Measurements from ENCODE around the gene AOPEP. TPM values are rescaled to one million over a fixed set of nuclear protein-coding genes. Genes with fewer than 3 reads are reported as not detected.

The AOPEP gene
- total and polyA plus RNA-seq, 2 of the 13 experiments (the other 11 are each of a cell fraction or from before 2014, with no cell fraction given), result 22.2 to 41.6 TPM

DNA sequence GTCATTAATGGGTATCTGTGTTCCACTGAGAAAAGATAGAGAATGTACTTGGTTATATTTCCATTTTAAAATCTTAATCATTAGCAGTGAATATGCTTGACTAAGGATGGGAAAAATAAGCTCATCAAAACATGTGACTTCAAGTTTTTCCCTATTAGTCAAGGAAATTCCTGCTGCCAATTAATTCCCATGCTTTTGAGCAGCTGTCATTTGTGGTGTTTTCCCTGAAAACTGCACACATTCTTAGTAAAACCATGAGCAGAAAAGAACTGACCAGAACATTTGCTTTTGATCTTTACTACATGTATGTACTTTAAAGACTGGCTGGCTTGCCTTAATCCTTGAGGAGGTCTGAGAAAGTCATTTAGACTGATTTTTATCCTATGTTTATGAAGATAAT lies 75.2 kb downstream of the AOPEP start:
- H2AFZ ChIP-seq (ENCODE audit: low read length), result no peak overlapping the region
- H3K4me1 ChIP-seq (ENCODE audit: insufficient read depth, low read length), result peaks cover 35% of the 10 kb centered on the region
- FAIRE-seq (no peak), ATAC-seq (no peak), DNase-seq (ENCODE audit: low spot score) (no peak)
- H3K9ac ChIP-seq (ENCODE audit: insufficient read depth, low read depth, low read length), result no peak overlapping the region
- ChIA-PET POLR2A (no interaction called here), CTCF (ENCODE audit: low intra/inter-chr PET ratio, low total read pairs) (no interaction called here)
- H3K27ac ChIP-seq (ENCODE audit: extremely low read length, insufficient read depth, low read length), result no peak overlapping the region
- in situ Hi-C loops (cut with HindIII; ENCODE audit: extremely low pct_ligation_motif_present, low pct_unique_long_range_greater_than_20kb), result no loop called here
- no peak overlapping the region for H3K4me3 ChIP-seq (replicated peaks in 1 of 3; ENCODE audit: insufficient read depth in 1 of 3, low read depth in 2 of 3, low read length in 3 of 3)
- H4K20me1 ChIP-seq (ENCODE audit: insufficient read depth, low read length), result no peaks in the 10 kb centered on the region
- intact Hi-C loops (cut with micrococcal nuclease; ENCODE audit: unreplicated experiment), result no loop called here
- H3K79me2 ChIP-seq (ENCODE audit: insufficient read depth, low read length), result no peaks in the 10 kb centered on the region
- no TSS peak for BruUV-seq (replicated peaks)
- H3K36me3 ChIP-seq (replicated peaks in 1 of 2; ENCODE audit: control insufficient read depth in 1 of 2, insufficient read depth in 2 of 2, low read length in 2 of 2), result peaks cover 5 to 27% of the 10 kb centered on the region in 2 experiments
- no peak overlapping the region for H3K4me2 ChIP-seq (ENCODE audit: low read depth, low read length)
- H3K9me3 ChIP-seq (ENCODE audit: low read length), result no peaks in the 10 kb centered on the region
- no peaks in the 10 kb centered on the region for H3K27me3 ChIP-seq (ENCODE audit: control insufficient read depth in 1 of 2, insufficient read depth in 2 of 2, low read length in 2 of 2)
- no peak for TF ChIP-seq TRIM24 (CRISPR knock-in tag; IDR thresholded peaks at IDR 0.05)
- TF ChIP-seq, protein P1, sequence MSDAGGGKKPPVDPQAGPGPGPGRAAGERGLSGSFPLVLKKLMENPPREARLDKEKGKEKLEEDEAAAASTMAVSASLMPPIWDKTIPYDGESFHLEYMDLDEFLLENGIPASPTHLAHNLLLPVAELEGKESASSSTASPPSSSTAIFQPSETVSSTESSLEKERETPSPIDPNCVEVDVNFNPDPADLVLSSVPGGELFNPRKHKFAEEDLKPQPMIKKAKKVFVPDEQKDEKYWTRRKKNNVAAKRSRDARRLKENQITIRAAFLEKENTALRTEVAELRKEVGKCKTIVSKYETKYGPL (CRISPR knock-in tag; IDR thresholded peaks at IDR 0.05), result no peak
- TF ChIP-seq, protein P2, sequence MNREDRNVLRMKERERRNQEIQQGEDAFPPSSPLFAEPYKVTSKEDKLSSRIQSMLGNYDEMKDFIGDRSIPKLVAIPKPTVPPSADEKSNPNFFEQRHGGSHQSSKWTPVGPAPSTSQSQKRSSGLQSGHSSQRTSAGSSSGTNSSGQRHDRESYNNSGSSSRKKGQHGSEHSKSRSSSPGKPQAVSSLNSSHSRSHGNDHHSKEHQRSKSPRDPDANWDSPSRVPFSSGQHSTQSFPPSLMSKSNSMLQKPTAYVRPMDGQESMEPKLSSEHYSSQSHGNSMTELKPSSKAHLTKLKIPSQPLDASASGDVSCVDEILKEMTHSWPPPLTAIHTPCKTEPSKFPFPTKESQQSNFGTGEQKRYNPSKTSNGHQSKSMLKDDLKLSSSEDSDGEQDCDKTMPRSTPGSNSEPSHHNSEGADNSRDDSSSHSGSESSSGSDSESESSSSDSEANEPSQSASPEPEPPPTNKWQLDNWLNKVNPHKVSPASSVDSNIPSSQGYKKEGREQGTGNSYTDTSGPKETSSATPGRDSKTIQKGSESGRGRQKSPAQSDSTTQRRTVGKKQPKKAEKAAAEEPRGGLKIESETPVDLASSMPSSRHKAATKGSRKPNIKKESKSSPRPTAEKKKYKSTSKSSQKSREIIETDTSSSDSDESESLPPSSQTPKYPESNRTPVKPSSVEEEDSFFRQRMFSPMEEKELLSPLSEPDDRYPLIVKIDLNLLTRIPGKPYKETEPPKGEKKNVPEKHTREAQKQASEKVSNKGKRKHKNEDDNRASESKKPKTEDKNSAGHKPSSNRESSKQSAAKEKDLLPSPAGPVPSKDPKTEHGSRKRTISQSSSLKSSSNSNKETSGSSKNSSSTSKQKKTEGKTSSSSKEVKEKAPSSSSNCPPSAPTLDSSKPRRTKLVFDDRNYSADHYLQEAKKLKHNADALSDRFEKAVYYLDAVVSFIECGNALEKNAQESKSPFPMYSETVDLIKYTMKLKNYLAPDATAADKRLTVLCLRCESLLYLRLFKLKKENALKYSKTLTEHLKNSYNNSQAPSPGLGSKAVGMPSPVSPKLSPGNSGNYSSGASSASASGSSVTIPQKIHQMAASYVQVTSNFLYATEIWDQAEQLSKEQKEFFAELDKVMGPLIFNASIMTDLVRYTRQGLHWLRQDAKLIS (CRISPR knock-in tag; IDR thresholded peaks at IDR 0.05), result no peak
- TF ChIP-seq, protein P3, sequence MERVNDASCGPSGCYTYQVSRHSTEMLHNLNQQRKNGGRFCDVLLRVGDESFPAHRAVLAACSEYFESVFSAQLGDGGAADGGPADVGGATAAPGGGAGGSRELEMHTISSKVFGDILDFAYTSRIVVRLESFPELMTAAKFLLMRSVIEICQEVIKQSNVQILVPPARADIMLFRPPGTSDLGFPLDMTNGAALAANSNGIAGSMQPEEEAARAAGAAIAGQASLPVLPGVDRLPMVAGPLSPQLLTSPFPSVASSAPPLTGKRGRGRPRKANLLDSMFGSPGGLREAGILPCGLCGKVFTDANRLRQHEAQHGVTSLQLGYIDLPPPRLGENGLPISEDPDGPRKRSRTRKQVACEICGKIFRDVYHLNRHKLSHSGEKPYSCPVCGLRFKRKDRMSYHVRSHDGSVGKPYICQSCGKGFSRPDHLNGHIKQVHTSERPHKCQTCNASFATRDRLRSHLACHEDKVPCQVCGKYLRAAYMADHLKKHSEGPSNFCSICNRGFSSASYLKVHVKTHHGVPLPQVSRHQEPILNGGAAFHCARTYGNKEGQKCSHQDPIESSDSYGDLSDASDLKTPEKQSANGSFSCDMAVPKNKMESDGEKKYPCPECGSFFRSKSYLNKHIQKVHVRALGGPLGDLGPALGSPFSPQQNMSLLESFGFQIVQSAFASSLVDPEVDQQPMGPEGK (CRISPR knock-in tag; IDR thresholded peaks at IDR 0.05), result no peak
- TF ChIP-seq, protein P4, sequence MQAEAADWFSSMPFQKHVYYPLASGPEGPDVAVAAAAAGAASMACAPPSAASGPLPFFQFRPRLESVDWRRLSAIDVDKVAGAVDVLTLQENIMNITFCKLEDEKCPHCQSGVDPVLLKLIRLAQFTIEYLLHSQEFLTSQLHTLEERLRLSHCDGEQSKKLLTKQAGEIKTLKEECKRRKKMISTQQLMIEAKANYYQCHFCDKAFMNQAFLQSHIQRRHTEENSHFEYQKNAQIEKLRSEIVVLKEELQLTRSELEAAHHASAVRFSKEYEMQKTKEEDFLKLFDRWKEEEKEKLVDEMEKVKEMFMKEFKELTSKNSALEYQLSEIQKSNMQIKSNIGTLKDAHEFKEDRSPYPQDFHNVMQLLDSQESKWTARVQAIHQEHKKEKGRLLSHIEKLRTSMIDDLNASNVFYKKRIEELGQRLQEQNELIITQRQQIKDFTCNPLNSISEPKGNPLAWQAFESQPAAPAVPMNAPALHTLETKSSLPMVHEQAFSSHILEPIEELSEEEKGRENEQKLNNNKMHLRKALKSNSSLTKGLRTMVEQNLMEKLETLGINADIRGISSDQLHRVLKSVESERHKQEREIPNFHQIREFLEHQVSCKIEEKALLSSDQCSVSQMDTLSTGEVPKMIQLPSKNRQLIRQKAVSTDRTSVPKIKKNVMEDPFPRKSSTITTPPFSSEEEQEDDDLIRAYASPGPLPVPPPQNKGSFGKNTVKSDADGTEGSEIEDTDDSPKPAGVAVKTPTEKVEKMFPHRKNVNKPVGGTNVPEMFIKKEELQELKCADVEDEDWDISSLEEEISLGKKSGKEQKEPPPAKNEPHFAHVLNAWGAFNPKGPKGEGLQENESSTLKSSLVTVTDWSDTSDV (CRISPR knock-in tag; IDR thresholded peaks at IDR 0.05), result no peak
- TF ChIP-seq ARID4A (CRISPR knock-in tag; IDR thresholded peaks at IDR 0.05; ENCODE audit: borderline replicate concordance), result no peak
- TF ChIP-seq CCAR2 (optimal IDR thresholded peaks at IDR 0.05; ENCODE audit: low read depth, low read length), result no peak
- no peak for TF ChIP-seq YY1 (IDR thresholded peaks at IDR 0.05; ENCODE audit: insufficient read depth, insufficient replicate concordance, low read depth, low read length)
- TF ChIP-seq, protein P5, sequence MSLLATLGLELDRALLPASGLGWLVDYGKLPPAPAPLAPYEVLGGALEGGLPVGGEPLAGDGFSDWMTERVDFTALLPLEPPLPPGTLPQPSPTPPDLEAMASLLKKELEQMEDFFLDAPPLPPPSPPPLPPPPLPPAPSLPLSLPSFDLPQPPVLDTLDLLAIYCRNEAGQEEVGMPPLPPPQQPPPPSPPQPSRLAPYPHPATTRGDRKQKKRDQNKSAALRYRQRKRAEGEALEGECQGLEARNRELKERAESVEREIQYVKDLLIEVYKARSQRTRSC (CRISPR knock-in tag; IDR thresholded peaks at IDR 0.05; ENCODE audit: low read depth), result no peak
